NCI-H1930 (cell line): Measurements from ENCODE around the gene PMS2.
"Not testable (repeated sequence)": the region's sequence is repeated elsewhere in the genome, so short reads cannot be mapped to it uniquely, and the experiment has no call there.

Experiments used
- DNase-seq, 2 experiments: peaks; one replicate each; lab custom pipeline; 2025; lab: John Stamatoyannopoulos, UW

Gene PMS2, protein sequence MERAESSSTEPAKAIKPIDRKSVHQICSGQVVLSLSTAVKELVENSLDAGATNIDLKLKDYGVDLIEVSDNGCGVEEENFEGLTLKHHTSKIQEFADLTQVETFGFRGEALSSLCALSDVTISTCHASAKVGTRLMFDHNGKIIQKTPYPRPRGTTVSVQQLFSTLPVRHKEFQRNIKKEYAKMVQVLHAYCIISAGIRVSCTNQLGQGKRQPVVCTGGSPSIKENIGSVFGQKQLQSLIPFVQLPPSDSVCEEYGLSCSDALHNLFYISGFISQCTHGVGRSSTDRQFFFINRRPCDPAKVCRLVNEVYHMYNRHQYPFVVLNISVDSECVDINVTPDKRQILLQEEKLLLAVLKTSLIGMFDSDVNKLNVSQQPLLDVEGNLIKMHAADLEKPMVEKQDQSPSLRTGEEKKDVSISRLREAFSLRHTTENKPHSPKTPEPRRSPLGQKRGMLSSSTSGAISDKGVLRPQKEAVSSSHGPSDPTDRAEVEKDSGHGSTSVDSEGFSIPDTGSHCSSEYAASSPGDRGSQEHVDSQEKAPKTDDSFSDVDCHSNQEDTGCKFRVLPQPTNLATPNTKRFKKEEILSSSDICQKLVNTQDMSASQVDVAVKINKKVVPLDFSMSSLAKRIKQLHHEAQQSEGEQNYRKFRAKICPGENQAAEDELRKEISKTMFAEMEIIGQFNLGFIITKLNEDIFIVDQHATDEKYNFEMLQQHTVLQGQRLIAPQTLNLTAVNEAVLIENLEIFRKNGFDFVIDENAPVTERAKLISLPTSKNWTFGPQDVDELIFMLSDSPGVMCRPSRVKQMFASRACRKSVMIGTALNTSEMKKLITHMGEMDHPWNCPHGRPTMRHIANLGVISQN

DNA sequence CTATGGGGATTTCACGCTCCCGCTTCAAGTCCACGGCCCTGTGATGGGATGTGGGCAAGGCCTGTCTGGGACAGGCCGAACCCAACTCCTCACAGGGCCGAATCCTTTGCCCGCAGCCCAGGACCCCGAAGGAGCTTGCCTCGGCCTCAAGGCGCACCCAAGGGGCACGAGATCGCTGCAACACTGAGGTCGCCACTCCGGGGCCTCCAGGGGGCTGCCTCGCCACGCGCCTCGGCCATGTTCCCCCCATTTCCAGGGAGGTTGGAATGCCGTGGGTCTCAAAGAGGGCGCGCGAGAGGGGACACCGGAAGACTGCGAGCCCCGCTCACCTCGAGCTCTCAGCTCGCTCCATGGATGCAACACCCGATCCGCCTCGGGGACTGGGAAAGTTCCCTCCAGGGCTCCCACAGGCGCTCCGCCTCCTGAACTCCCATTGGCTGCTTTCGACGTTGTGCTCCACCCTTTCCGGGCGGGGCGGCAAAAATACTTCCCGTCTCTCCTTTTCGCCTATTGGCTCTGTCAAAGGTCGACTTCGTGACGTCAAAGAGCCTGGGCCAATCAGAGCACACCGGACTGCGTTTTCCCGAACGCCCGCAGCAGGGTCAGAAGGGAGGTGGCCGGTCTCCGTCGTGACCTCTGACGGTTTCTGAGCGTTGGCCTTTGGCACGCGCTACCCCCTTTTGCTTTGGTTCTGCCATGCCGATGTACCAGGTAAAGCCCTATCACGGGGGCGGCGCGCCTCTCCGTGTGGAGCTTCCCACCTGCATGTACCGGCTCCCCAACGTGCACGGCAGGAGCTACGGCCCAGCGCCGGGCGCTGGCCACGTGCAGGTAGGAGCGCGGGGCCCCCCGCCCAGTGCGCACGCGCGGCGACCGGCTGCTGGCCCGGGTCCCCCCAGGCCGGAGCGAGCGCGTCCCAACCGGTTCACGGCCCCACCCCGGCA lies at the start of gene PMS2, which contains the start of gene AIMP2:
TSS of gene PMS2 (minus strand) at position 382 of the 944 bp plus-strand sequence. CDS start at position 352, 30 bp downstream.
TSS of gene AIMP2 (plus strand) at position 605 of the 944 bp plus-strand sequence. CDS start at position 697, 92 bp downstream.
- DNase-seq: peak; percentile 96 to 98

DNA sequence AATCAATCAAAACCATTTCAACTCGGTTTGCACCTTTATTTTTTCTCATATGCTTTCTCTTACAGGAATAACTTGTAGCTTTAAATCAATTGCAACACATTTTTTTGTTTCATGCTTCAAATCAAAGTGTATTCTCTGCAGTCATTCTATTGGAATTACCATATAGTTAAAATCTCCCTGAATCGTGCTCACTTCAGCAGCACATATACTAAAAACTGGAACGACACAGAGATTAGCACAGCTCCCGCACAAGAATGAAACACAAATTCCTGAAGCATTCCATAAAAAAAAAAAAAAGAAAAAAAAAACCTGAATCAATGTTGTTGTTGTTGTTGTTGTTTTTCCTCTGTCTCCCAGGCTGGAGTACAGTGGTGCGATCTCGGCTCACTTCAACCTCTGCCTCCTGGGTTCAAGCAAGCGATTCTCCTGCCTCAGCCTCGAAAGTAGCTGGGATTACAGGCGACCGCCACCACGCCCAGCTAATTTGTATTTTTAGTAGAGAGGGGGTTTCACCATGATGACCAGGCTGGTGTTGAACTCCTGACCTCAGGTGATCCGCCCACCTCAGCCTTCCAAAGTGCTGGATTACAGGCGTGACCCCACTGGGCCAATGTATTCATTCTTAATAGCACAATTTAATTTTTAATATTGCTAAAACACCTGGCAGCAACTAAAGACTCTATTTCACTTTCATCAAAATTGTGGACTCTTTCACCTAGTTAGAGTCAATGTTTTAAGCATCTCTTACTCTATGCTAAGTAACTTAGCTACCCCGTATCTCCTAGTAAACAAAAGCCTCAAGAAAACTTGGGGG lies 48.7 kb upstream of the PMS2 start:
- DNase-seq: no peak

DNA sequence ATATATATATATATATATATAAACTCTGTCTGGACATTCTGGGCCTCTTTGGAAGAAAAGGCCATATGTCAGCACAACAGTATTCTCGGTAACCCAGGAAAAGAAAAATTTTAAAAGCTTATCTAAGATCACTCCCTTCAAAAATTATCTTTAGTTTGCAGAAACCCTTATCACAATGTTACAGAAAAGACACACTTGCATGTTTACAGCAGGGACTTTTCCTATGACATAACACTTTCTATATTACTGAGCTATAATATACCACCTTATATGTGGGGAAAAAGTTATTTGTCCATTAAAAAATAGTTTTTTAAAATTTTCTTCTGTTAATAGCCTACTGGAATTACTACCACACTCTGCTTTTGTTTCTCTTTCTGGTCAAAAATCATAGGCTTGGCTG lies 47.8 kb upstream of the PMS2 start:
- DNase-seq: no peak

DNA sequence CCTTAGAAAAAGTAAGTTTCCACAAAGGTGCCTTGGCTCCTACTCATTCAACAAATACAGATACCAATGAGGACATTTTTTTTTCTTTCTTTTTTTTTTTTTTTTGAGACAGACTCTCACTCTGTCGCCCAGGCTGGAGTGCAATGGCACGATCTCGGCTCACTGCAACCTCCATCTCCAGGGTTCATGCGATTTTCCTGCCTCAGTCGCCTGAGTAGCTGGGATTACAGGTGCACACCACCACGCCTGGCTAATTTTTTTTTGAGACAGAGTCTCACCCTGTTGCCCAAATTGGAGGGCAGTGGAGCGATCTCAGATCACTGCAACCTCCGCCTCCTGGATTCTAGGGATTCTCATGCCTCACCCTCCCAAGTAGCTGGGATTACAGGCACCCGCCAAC lies 42.3 kb upstream of the PMS2 start:
- not testable (repeated sequence) for DNase-seq

DNA sequence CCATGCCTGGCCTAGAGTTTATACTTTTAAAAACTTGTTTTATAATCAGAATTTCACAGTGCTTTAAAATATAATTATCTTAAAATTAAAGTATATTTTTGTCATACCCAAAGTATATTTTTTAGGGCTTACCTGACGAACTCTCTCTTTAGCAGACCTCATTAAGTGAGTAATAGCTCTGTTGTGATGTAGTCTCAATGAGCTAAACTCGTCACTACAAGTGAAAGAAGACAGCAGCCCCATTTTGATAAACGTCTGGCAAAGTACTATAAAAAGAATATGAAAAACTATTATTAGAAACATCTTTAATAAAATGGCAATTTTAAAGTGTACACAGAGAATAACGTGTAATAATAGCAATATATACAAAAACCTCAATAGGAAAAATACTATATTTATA lies 40.9 kb upstream of the PMS2 start:
- DNase-seq: no peak

DNA sequence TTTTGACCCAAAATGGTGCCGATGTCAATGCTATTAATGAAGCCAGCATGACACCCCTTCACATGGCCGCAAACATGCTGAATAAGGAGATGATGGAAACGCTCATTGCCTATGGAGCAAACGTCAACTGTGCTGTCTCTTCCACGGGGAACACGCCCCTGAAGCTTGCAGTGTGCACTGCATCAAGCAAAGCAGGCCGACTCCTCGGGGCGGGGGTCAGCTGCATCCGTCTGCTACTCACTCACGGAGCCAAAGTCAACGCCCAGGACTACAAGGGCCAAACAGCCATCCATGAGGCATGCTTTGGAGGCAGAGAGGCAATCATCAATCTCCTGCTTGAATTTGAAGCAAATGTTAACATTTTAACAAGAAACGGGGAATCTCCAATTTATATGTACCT lies 26.8 kb upstream of the PMS2 start:
- no peak for DNase-seq

DNA sequence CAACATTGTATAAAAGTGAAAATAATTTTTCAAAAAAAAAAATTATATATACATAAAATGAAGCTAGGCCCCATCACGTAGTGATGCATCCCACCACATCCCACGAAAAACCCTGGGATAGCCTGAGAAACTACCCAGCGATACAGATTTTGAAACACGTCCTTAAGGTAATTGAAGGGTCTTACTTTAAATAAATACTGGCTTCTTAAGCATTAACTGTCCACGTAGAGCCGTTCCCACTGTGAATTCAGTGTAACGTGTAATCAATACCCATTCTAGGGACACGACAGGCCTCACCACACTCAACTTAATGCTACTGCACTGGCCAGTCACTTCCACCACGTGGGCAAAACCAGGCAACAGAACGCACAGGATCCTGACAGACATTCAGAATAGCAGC lies 26.3 kb upstream of the PMS2 start:
- DNase-seq: no peak

DNA sequence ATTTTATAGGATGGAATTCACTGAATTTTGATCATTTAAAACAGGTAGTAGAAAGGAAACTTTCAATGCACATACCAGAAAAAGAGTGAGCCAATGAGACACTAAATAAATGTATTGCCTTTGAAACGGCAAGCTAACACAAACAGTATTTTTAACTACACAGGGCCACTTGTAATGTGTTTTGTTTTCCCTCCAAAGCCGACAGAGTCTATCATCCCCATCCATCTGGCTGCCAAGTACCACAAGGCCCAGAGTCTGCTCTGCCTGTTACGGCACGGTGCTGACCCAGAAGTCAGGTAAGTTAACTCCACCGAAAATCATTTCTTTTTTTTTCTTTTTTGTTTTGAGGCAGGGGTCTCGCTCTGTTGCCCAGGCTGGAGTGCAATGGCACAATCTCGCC lies 23.8 kb upstream of the PMS2 start:
- no peak for DNase-seq

DNA sequence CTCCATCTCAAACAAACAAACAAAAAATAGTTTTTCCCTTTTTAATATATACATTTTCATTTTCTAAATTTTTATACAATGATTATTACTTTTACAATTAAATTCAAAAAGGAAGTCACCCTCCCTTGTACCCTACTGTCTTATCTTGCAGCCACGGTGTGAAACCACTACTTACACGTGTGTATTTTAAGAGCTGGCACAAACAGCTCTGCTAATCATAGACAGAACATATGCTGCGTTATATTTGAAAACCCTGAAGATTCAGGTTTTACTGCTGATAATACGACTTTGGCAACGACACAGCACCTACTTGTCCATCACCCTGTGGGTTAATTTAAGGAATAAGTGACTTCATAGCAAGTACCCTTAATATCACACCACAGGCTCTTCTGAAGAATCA lies 23.3 kb upstream of the PMS2 start:
- no peak for DNase-seq

DNA sequence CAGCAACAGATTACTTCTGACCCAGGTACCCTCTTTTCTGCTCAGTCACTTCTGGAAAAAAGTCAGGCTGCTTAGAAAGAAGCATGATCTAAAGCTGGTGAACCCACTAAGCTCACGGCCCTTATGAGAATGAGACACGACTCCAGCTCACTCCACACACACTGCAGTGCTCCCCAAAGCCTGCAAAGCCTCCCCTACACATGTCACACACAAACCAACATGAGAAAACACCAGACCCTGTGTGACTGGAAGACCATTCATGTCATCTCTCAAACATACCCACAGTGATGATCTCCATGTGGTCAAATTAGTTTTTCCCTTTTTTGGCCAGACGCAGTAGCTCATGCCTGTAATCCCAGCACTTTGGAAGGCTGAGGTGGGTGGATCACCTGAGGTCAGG lies 22.7 kb upstream of the PMS2 start:
- DNase-seq: no peak

DNA sequence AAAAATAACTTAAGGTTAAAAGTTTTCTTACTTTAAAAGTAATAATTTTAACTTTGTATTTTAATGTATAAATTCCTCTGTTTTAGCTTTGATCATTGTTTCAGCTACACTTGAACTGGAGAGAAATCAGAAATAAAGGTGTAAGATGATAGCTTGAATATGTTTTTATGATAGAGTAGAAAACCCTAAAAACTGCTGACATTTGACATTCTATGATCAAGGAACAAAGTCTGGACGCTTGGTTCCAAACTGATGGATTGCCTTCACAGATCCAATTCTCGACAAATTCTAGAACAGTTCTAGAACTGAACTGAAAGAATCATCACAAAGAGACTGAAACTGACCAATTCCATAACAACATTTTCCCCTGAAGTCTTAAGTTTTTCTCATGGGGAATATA lies 22.1 kb upstream of the PMS2 start, which contains the start of gene ANKRD61:
TSS of gene ANKRD61 (plus strand) at position 389 of the 400 bp plus-strand sequence. CDS start at position 389, 0 bp downstream.
- no peak for DNase-seq

DNA sequence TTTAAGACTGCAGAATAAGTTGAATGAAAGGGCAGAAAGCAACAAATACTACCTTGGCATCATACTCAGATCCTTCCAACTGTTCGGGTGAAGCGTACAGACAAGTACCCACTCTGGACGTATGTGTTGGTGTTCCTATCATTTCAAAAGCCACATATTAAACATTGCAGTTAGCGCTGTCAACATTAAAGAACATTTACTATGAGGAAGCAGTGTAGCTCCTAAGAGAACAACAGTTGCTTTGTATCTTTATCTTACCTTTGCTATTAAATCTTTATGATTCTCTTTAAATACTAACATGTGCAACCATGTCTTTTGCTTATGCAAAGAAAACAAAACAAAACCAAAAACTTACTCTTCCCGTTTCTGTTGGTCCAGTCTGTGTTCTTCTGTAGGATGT lies 19.7 kb upstream of the PMS2 start:
- DNase-seq: no peak

DNA sequence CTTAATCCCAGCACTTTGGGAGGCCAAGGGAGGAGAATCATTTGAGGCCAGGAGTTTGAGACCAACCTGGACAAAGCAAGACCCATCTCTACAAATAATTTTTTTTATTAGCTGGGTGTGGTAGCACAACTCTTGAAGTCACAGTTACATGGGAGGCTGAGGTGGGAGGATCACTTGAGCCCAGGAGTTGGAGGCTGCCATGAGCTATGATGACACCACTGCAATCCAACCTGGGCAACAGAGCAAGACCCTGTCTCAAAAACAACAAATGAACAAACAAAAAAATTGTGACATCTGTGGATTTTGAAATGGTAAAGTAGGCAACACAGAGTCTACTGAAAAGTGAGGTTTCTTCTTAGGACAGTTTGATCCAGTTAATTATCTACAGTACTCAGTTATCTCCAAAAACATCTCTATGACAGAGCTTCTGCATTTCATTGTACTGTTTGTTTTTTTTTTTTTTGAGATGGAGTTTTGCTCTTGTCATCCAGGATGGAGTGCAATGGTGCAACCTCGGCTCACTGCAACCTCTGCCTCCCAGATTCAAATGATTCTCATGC lies 19.0 kb upstream of the PMS2 start:
- no peak for DNase-seq

DNA sequence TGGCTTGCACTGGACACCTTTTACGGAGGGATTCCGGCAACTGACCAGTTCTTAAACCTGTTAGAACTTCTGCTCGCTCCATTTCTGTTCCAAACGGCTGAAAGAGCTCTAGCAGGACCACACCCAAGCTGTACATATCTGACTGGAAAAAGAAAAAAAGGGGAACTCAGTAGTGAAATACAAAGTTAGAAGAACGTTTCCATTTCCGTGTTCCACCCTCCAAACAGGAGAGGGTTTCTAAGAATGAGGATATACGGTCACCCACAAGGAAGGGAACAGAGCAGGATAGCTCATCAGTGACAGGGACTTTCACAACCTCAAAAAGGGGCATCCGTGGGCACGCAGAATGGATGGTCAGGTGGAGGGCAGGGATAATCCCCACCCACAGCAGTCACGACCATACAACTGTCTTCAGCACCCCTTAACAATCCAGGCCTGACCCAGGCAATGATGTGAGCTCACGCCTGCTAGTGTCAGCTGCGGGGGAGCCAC lies 18.0 kb upstream of the PMS2 start:
- no peak for DNase-seq

DNA sequence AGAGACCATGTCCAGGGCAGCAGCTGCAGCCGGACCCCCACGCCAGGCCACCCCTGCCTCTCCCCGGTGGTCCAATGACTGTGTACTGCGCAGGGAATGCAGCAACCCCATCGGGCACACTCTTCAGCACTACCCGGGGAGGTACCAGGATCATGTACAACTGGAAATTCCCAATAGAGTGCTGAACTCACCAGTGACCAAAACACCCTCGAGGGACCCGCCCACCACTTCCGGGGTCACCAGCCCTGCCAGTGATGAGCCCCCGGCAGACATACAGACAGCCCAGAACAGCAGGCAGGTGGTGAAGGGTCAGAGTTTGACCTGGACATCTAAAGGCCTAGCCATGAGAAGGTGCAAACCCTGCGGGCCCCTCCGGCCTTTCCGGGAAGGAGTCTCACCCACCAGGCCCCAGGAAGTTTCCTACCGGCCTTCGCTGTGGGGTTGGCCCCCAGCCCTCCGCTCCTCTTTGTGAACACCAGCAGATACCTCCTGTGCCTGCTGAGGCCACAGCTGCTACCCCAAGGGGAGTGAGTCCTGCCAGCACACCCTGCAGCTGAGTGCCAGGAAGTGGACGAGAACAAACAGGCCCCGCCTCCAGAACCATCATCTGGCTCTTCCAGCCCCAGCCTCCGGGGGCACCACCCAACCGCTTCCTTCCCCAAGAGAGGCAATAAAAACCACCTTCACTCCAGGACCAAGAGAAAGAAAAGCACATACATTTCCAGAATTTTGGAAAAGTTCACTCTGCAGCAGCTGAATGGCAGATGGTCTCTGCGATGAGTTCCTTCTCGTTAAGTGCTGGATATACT lies 17.4 kb upstream of the PMS2 start:
- no peak for DNase-seq

DNA sequence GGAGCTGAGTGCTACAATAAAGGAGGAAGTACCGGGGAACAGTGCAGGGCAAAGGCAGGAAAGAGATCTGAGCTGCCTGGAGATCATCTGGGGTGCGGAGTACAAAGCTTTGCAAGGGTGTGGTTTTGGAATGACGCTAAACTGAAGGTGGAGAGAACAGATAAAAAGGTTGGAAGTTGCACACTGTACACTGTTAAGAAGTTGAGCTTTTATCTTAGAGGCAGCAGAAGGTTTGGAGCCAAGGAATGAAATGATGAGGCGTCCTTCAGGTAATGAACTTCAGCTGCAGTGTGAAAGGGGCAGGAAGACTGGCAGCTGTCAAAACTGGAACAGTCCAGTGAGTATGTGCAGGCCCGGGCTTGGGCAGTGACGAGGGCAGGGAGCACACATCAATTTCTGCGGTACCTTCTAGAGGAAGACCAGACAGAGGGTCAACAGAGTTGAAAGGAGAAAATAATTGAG lies 15.2 kb upstream of the PMS2 start:
- no peak for DNase-seq

DNA sequence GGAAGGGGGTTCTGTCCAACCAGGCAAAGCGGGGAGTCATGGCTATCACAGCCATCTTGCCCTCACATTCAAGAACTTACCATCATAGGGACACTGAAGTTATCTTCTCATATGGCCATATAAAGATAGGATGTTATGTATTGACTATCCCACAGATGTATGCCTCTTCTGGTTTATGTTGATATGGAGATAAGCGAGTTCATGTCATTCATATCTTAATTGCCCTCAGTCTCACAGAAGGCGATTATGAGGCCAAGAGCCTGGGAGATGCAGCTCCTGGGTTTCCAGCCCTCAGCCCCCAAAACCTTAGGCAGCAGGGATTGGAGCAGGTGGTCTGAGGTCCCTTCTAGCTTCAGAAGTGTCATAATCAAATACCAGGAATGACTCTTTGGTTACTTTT lies 13.9 kb upstream of the PMS2 start:
- DNase-seq: no peak

DNA sequence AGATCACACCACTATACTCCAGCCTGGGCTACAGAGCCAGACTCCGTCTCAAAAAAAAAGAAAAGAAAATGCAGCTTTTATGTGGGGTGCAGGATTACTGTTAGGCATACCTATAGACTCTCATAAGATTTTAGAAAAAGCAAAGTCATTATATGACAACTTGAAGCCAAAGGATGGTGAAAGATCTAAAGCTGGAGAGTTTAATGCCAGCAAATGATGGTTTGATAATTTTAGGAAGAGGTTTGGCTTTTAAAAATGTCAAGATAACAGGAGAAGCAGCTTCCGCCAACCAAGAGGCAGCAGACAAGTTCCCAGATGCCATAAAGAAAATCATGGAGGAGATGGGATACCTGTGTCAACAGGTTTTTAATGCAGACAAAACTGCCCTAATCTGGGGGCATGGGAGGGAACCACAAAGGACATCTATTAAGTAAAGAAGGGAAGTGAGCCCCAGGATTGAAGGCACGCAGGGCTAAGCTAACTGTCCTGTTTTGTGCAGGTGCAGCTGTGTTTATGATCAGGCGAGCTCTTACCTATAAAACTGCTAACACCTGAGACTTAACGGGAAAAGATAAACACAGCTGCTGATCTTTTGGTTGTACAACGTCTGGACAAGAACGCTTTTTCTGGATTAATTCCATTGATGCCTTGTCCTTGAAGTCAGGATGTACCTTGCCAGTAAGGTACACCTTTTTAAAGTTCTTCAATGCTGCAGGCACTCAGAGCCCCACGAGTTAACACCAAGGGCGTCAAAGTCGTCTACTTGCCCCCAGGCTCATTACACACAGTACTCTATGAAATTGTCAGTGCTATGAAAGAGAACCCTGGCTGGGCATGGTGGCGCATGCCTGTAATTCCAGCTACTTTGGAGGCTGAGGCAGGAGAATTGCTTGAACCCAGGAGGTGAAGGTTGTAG lies 11.8 kb upstream of the PMS2 start:
- peak in 1 of 2 experiments; percentile 13 for DNase-seq
